A673 (cell line): ENCODE data around the gene TAS2R31. TPM values are rescaled to one million over a fixed set of nuclear protein-coding genes. Genes with fewer than 3 reads are reported as not detected.

ENCODE experiments used
- BruUV-seq: library from RNA; stranded (reverse); fragments of 400-500 nt; replicated peaks from 2 replicates; lab custom pipeline; 2021; lab: Mats Ljungman, UMichigan
- CTCF ChIA-PET: fragments of 300-600 bp; sonication (Branson Sonifier 250); formaldehyde crosslinking; loops from one replicate; lab custom pipeline; 2022; ENCODE audit warnings: antibody characterized with exemption; lab: Charles Lee
- POLR2A ChIA-PET: fragments of 300-600 bp; sonication (Branson Sonifier 250); formaldehyde crosslinking; loops from one replicate; lab custom pipeline; 2022; ENCODE audit warnings: antibody characterized with exemption; ENCODE audit not compliant: low non-redundant PET; lab: Charles Lee
- DNase-seq: peaks from one replicate; pipeline ENCODE4 v3.0.0-alpha.2; 2015; ENCODE audit warnings: low spot score
- H3K27ac ChIP-seq: fragments of 200-600 bp; sonication (generic); 2 replicates; pipeline ENCODE4 v1.5.1; 2016; ENCODE audit warnings: mixed run types, low read depth, mild to moderate bottlenecking, mixed read lengths, antibody characterized with exemption, low read length; ENCODE audit not compliant: poor library complexity, severe bottlenecking
- H3K27me3 ChIP-seq: fragments of 200-600 bp; sonication (generic); replicated peaks from 2 replicates; pipeline ENCODE4 v1.6.1; 2017; ENCODE audit warnings: mixed run types, low read depth, mild to moderate bottlenecking, mixed read lengths, antibody characterized with exemption, low read length; ENCODE audit not compliant: insufficient read depth, poor library complexity
- H3K36me3 ChIP-seq: fragments of 200-600 bp; sonication (generic); 2 replicates; pipeline ENCODE4 v1.6.1; 2016; ENCODE audit warnings: mixed run types, mild to moderate bottlenecking, mixed read lengths, antibody characterized with exemption, low read length; ENCODE audit not compliant: insufficient read depth, poor library complexity, severe bottlenecking
- H3K4me1 ChIP-seq: fragments of 200-600 bp; sonication (generic); 2 replicates; pipeline ENCODE4 v1.6.1; 2017; ENCODE audit warnings: mixed run types, mild to moderate bottlenecking, mixed read lengths, antibody characterized with exemption, low read length; ENCODE audit not compliant: insufficient read depth, poor library complexity, severe bottlenecking
- H3K4me3 ChIP-seq: fragments of 200-600 bp; sonication (generic); 2 replicates; pipeline ENCODE4 v1.5.1; 2016; ENCODE audit warnings: low read depth, mixed run types, mild to moderate bottlenecking, mixed read lengths, low read length; ENCODE audit not compliant: poor library complexity, severe bottlenecking
- H3K9me3 ChIP-seq: fragments of 200-600 bp; sonication (generic); 2 replicates; pipeline ENCODE4 v1.6.1; 2016; ENCODE audit warnings: mixed run types, low read depth, mild to moderate bottlenecking, mixed read lengths, antibody characterized with exemption, low read length; ENCODE audit not compliant: poor library complexity, severe bottlenecking
- EZH2 ChIP-seq: fragments of 200-600 bp; sonication (generic); IDR thresholded peaks from 2 replicates; pipeline ENCODE4 v1.6.1; 2017; ENCODE audit warnings: borderline replicate concordance, low read depth, mild to moderate bottlenecking, mixed read lengths, antibody characterized with exemption, low read length; ENCODE audit not compliant: poor library complexity, severe bottlenecking
- intact Hi-C: fragments of 100-400 bp; cut with micrococcal nuclease; formaldehyde crosslinking; loops from one replicate; pipeline ENCODE4 v1.10.0; 2022; ENCODE audit not compliant: unreplicated experiment
- total RNA-seq: library from RNA; stranded (reverse); gene quantifications from 2 replicates; pipeline ENCODE4 v1.2.3, GENCODE V29; 2021
- TF ChIP-seq, protein P1 (sequence below): fragments of 300-800, 200-600 bp; sonication (generic); conservative IDR thresholded peaks from 2 replicates; pipeline ENCODE4 v1.5.1; 2017; ENCODE audit warnings: low read depth, mild to moderate bottlenecking, antibody characterized with exemption, low read length, moderate library complexity, mixed read lengths

The TAS2R31 gene
- total RNA-seq, 1 experiment from 2014 or later: 5.2 TPM

DNA sequence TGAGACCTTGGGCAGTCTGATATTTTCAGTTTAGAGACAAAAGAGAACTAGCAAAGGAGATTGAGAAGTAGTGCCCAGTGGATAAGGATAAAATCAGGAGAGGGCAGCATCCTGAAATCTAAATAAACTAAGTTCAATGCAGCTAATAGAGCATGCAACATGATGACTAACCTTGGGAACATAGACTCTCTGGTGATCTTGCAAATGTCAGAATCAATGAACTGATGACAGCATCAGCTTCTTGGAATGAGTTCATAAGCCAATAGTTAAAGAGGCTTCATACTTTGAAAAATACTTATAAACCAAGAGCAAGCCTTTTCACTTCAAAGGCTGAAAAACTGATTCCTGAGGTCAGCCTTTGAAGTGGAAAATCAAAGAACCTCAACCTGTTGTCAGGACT lies 17.0 kb downstream of the TAS2R31 start:
- Histone ChIP-seq H3K27me3 (no peaks in the 10 kb centered on the region), H3K4me1 (no peaks in the 10 kb centered on the region), H3K27ac (no peak overlapping the region), H3K36me3 (no peaks in the 10 kb centered on the region), H3K9me3 (no peaks in the 10 kb centered on the region), H3K4me3 (no peak overlapping the region)
- BruUV-seq: no TSS peak
- ChIA-PET CTCF (no interaction called here), POLR2A (no interaction called here)
- intact Hi-C loops: no loop called here
- DNase-seq: no peak
- TF ChIP-seq, protein P1, sequence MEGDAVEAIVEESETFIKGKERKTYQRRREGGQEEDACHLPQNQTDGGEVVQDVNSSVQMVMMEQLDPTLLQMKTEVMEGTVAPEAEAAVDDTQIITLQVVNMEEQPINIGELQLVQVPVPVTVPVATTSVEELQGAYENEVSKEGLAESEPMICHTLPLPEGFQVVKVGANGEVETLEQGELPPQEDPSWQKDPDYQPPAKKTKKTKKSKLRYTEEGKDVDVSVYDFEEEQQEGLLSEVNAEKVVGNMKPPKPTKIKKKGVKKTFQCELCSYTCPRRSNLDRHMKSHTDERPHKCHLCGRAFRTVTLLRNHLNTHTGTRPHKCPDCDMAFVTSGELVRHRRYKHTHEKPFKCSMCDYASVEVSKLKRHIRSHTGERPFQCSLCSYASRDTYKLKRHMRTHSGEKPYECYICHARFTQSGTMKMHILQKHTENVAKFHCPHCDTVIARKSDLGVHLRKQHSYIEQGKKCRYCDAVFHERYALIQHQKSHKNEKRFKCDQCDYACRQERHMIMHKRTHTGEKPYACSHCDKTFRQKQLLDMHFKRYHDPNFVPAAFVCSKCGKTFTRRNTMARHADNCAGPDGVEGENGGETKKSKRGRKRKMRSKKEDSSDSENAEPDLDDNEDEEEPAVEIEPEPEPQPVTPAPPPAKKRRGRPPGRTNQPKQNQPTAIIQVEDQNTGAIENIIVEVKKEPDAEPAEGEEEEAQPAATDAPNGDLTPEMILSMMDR: no peak
- TF ChIP-seq EZH2: no peak

- Histone ChIP-seq H3K4me3 (no peak overlapping the region), H3K9me3 (no peaks in the 10 kb centered on the region), H3K27ac (no peak overlapping the region), H3K36me3 (no peaks in the 10 kb centered on the region), H3K4me1 (no peaks in the 10 kb centered on the region), H3K27me3 (no peaks in the 10 kb centered on the region)
- CTCF ChIA-PET: no interaction called here
- TF ChIP-seq, protein P1: no peak
- no peak for TF ChIP-seq EZH2
- POLR2A ChIA-PET: no interaction called here
- no TSS peak for BruUV-seq
- DNase-seq: no peak
- intact Hi-C loops: no loop called here
Observed at GRCh38 chr12:11007608-11008007, 23.6 kb downstream of the TAS2R31 start.

- TF ChIP-seq EZH2: no peak
- TF ChIP-seq, protein P1: no peak
- Histone ChIP-seq H3K4me1 (no peaks in the 10 kb centered on the region), H3K27ac (no peak within 1 kb of the TSS), H3K4me3 (no peak within 1 kb of the TSS), H3K36me3 (no peaks in the 10 kb centered on the region), H3K27me3 (no peaks in the 10 kb centered on the region), H3K9me3 (no peaks in the 10 kb centered on the region)
- intact Hi-C loops: no loop called here
- ChIA-PET POLR2A (no interaction called here), CTCF (no interaction called here)
- no peak for DNase-seq
- no TSS peak for BruUV-seq
Observed at GRCh38 chr12:10998204-10998603, 33.0 kb downstream of the TAS2R31 start, which contains the start of gene TAS2R20. TAS2R20 (minus strand) TSS chr12:10998304; CDS start chr12:10997875, 429 bp downstream.
